SK-N-SH (cell line): Measurements from ENCODE around the gene SCD.

Source experiments
- CHD2 ChIP-seq: fragments of 150-350 bp; IDR thresholded peaks from 2 replicates; pipeline ENCODE4 v1.6.1; 2018; ENCODE audit warnings: low read length; ENCODE audit not compliant: partially characterized antibody
- EZH2phosphoT487 ChIP-seq: fragments of 200-600 bp; sonication (generic); IDR thresholded peaks from 2 replicates; pipeline ENCODE4 v1.6.1; 2017; ENCODE audit warnings: low read depth, mixed run types, mild to moderate bottlenecking, antibody characterized with exemption, moderate library complexity, borderline replicate concordance
- FOXM1 ChIP-seq: IDR thresholded peaks from 2 replicates; pipeline ENCODE4 v1.4.0; 2012; ENCODE audit warnings: low read depth, mild to moderate bottlenecking
- RAD21 ChIP-seq: IDR thresholded peaks from 2 replicates; pipeline ENCODE4 v1.6.1; 2012; ENCODE audit warnings: mild to moderate bottlenecking, low read length
- TEAD4 ChIP-seq: IDR thresholded peaks from 2 replicates; pipeline ENCODE4 v1.4.0; 2012; ENCODE audit warnings: mild to moderate bottlenecking, borderline replicate concordance; ENCODE audit not compliant: insufficient read depth
- TF ChIP-seq, protein P1 (sequence below): IDR thresholded peaks from 2 replicates; pipeline ENCODE4 v1.4.0; 2012; ENCODE audit warnings: low read depth, borderline replicate concordance
- TF ChIP-seq, protein P2 (sequence below): IDR thresholded peaks from 2 replicates; pipeline ENCODE4; 2012
- TF ChIP-seq, protein P3 (sequence below): fragments of 200-600 bp; sonication (generic); IDR thresholded peaks from 2 replicates; pipeline ENCODE4 v1.6.1; 2017; ENCODE audit warnings: antibody characterized with exemption, mild to moderate bottlenecking, moderate library complexity

DNA sequence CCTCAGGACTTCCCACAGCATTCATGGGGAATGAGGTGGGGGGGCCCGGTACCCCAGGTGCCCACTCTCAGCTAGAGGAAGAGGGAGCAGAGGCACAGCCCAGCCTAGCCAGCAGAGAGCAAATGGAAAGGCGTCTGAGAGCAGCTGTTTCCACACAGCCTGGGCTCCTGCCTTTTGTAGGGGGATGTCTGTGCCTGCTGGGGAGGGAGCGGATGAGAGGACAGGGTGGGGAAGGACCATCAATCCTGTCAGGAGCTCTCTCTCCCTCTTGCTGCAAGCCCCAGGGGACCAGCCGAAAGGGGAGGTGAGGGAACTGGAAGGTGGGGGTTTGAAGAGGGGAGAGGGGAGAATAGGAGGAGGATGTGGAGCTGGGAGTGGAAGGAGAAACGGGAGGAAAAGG is 17.0 kb upstream of the SCD start, which contains the start of gene PKD2L1:
- TF ChIP-seq, protein P1, sequence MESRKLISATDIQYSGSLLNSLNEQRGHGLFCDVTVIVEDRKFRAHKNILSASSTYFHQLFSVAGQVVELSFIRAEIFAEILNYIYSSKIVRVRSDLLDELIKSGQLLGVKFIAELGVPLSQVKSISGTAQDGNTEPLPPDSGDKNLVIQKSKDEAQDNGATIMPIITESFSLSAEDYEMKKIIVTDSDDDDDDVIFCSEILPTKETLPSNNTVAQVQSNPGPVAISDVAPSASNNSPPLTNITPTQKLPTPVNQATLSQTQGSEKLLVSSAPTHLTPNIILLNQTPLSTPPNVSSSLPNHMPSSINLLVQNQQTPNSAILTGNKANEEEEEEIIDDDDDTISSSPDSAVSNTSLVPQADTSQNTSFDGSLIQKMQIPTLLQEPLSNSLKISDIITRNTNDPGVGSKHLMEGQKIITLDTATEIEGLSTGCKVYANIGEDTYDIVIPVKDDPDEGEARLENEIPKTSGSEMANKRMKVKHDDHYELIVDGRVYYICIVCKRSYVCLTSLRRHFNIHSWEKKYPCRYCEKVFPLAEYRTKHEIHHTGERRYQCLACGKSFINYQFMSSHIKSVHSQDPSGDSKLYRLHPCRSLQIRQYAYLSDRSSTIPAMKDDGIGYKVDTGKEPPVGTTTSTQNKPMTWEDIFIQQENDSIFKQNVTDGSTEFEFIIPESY, result no peak
- TF ChIP-seq TEAD4 (no peak), FOXM1 (no peak), RAD21 (no peak), CHD2 (no peak), EZH2phosphoT487 (no peak)
- TF ChIP-seq, protein P2, sequence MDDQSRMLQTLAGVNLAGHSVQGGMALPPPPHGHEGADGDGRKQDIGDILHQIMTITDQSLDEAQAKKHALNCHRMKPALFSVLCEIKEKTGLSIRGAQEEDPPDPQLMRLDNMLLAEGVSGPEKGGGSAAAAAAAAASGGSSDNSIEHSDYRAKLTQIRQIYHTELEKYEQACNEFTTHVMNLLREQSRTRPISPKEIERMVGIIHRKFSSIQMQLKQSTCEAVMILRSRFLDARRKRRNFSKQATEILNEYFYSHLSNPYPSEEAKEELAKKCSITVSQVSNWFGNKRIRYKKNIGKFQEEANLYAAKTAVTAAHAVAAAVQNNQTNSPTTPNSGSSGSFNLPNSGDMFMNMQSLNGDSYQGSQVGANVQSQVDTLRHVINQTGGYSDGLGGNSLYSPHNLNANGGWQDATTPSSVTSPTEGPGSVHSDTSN, result no peak
- TF ChIP-seq, protein P3, sequence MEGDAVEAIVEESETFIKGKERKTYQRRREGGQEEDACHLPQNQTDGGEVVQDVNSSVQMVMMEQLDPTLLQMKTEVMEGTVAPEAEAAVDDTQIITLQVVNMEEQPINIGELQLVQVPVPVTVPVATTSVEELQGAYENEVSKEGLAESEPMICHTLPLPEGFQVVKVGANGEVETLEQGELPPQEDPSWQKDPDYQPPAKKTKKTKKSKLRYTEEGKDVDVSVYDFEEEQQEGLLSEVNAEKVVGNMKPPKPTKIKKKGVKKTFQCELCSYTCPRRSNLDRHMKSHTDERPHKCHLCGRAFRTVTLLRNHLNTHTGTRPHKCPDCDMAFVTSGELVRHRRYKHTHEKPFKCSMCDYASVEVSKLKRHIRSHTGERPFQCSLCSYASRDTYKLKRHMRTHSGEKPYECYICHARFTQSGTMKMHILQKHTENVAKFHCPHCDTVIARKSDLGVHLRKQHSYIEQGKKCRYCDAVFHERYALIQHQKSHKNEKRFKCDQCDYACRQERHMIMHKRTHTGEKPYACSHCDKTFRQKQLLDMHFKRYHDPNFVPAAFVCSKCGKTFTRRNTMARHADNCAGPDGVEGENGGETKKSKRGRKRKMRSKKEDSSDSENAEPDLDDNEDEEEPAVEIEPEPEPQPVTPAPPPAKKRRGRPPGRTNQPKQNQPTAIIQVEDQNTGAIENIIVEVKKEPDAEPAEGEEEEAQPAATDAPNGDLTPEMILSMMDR, result no peak
